ENCODE data around the gene CPT1B.

DNA sequence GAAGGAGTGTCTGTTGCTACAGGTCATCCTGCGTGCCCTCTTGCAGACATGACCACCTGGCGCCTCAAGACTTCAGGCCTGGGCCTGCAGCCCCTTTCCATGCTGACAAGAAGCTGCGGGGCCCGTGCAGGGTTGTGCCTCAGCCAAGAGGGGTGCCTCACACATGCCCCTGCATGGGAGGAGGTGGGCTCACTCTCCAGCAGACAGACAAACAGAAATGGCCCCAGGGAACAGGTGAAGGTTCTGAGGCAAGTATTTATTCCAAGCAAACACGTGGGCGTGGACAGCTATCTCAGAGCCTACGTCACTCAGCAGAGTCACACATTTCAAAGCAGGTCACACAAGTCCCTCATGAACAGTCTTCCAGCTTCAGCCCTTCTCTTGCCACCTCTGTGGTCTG lies 9.6 kb downstream of the CPT1B start:
- TF ChIP-seq, protein P1, sequence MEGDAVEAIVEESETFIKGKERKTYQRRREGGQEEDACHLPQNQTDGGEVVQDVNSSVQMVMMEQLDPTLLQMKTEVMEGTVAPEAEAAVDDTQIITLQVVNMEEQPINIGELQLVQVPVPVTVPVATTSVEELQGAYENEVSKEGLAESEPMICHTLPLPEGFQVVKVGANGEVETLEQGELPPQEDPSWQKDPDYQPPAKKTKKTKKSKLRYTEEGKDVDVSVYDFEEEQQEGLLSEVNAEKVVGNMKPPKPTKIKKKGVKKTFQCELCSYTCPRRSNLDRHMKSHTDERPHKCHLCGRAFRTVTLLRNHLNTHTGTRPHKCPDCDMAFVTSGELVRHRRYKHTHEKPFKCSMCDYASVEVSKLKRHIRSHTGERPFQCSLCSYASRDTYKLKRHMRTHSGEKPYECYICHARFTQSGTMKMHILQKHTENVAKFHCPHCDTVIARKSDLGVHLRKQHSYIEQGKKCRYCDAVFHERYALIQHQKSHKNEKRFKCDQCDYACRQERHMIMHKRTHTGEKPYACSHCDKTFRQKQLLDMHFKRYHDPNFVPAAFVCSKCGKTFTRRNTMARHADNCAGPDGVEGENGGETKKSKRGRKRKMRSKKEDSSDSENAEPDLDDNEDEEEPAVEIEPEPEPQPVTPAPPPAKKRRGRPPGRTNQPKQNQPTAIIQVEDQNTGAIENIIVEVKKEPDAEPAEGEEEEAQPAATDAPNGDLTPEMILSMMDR (conservative IDR thresholded peaks at IDR 0.05; ENCODE audit: low read depth, low read length) = no peak
- TF ChIP-seq EZH2 (IDR thresholded peaks at IDR 0.05; ENCODE audit: borderline replicate concordance, low read depth, low read length, poor library complexity, severe bottlenecking) = no peak
